Stimulated activated CD8-positive, alpha-beta memory T cell treated with anti-CD3 and anti-CD28 coated beads, Interleukin-7, amount 100 ng/mL, for 24 hours (primary cell): ENCODE data around the gene PPP1R37.

ENCODE experiments used
- DNase-seq: peaks from one replicate; pipeline ENCODE4 v3.0.0-alpha.2; 2020; ENCODE audit warnings: low read depth

The PPP1R37 gene

GRCh38 chr19:45070861-45071544, 22.0 kb upstream of the PPP1R37 start:
- DNase-seq, result no peak

DNA sequence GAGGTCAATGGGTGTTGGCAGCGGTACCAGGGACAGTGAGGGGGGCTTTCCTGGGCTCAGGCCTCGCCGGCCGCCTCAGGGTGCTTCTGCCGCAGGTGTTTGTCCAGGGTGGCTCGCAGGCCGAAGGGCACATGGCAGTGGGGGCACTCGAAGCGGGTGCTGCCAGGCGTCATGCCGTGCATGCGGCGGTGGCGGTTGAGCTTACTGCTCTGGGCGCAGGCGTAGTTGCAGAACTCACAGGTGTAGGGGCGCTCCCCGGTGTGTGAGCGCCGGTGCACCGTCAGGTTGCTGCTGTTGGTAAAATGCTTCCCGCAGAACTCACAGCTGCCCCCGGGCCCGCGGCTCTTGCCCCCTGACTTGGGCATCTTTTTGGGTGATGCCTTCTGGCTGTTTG, 21.4 kb upstream of the PPP1R37 start:
- no peak for DNase-seq

GRCh38 chr19:45071969-45072790, 20.8 kb upstream of the PPP1R37 start:
- no peak for DNase-seq

DNA sequence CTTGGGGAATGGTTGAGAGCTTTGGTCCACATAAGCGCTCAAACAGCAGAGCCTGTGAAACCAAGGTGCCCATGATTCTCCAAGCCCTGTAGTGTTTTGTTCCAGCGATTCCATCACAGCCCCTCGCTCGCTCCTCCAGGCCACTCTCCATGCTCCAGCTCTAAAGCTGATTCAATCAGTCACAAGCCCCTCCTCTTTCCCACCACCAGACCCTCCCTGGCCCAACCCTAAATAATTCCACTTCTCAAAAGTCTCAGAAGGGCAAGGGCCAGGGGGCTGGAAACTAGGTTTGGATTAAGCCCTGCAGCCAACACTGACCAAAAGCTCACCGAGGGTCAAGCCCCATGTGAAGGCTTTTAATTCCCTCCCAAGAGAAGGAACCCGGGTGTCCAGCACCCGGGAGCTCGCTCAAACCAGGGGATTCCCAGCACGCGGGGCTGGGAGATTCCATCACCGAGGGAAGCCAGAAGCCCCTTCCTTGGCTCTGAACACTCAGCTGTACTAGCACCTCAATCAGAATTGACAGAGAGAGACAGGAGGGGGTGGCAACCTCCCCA, 18.2 kb upstream of the PPP1R37 start:
- DNase-seq, result no peak

DNA sequence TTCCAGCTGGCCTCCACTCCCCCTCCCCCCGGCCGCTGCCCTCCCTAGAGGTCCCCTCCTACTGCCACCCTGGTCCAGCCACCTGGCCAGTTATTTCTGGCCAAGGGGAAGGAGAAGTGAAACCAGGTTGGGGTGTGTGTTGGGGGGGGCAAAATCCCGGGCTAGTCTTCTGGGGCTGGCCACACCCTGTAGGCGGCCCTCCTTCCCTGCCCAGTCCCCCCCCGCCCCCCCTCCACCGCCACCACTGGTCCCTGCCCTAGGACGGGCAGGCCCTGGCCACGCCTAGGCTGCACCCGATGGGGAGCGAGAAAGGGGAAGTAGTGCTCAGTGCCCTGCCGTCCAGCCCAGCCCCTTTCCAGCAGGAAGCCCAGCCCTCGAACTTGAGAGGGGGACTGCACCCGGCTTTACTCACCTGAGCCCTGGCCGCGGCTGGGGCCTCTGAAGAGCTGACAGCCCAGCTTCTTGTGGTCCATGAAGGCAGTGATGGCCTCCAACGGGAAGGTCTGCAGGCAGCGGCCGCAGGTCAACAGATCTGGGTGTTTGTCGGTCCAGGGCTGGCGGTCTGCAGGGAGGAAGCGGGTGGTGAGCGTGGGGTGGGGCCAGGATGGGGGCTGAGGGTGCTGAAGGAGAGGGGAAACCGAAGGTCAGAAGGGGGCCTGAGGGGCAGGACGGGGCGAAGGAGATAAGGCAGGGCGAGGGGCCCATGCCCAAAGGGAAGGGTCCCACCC, 17.5 kb upstream of the PPP1R37 start:
- DNase-seq, result no peak

GRCh38 chr19:45076029-45076850, 16.7 kb upstream of the PPP1R37 start, which contains the start of gene ZNF296:
ZNF296 (minus strand) TSS chr19:45076478; CDS start chr19:45076373, 105 bp downstream.
- DNase-seq, result peak; percentile 57

- DNase-seq, result no peak
Measured at GRCh38 chr19:45076851-45077730, 15.9 kb upstream of the PPP1R37 start.

DNA sequence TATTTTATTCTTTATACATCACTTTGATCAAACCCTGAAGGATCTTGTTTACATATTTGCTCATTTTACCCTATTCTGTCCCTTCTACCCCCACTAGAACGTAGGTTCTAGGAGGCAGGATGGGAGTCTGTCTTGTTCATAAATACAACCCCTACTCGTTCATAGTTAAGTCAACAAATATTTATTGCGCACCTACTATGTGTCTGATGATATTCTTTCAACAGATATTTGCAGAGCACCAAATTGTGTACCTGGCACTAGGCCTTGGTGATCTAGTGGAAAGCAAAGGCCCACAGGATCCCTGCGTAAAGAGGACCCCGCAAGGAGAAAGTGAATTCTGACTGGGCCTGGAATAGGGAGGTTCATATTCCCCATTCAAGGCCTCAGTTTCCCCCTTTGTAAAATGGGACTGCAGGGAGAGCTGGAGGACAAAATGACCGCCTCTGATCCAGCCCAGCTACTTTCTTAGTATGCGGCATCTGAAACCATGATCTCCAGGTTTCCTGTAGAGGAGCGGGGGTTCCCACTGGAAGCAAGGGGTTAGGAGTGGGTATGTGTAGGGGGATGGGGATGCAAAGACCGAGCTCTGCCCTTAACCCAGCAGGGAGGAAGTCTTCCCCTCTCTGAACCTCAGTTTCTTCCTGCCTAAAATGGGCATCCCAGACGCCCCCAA, 14.5 kb upstream of the PPP1R37 start:
- DNase-seq, result no peak

GRCh38 chr19:45079063-45079910, 13.7 kb upstream of the PPP1R37 start, which contains the start of gene GEMIN7:
GEMIN7 (plus strand) TSS chr19:45079260; CDS start chr19:45090115, 10,855 bp downstream.
- DNase-seq, result peak; percentile 61

GRCh38 chr19:45079911-45080370, 13.0 kb upstream of the PPP1R37 start:
- no peak for DNase-seq

- DNase-seq, result no peak
Measured at GRCh38 chr19:45082170-45082569, 10.8 kb upstream of the PPP1R37 start.

- DNase-seq, result no peak
Measured at GRCh38 chr19:45086480-45086879, 6.5 kb upstream of the PPP1R37 start.

DNA sequence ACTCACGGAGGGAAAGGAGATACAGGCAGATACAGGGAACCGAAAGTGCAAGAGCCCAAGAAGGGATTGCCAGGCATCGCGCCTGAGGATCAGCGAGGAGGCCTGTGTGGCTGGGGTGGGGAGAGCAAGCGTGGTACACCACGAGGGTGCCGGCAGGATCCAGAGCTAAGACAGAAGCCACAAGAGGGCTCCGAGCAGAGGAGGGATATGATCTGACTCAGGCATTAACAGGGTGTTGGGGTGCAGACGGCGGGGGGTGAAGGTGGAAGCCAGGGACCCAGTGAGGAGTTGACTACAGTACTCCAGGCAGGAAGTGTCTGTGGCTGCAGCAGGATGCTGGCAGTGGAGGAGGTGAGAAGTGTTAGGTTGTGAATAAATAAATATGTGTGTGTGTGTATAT, 5.4 kb upstream of the PPP1R37 start:
- no peak for DNase-seq

- DNase-seq, result no peak
Measured at GRCh38 chr19:45090034-45090433, 2.9 kb upstream of the PPP1R37 start.

DNA sequence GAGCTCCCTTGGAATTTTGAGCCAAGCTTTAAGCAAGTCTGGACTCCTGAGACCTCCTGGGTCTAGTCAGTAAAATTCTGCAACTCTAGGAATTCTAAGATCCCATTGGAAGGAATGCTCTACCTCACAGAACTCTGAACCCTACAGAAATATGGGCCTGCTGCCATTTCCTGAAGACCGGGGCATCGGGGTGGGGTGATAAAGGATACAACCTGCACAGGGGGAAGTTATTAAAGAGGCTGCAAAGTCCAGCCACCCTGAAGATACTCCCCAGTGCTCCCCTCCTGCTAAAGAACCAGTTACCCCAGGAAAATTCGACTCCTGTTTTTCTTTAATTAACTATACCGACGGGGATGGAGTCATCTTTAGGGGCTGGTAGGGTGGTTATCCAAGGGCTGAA, 2.4 kb upstream of the PPP1R37 start:
- DNase-seq, result no peak

GRCh38 chr19:45091031-45091923, 1.7 kb upstream of the PPP1R37 start:
- DNase-seq, result peak; percentile 96

- DNase-seq, result no peak
Measured at GRCh38 chr19:45094137-45094536, 1.2 kb downstream of the PPP1R37 start.

GRCh38 chr19:45094707-45095106, 1.7 kb downstream of the PPP1R37 start:
- DNase-seq, result no peak
